SH-SY5Y (cell line): ENCODE results near the gene CEP170B.

Experiments used
- GATA2 ChIP-seq: IDR thresholded peaks from 2 replicates; pipeline ENCODE4 v1.6.1; 2011; ENCODE audit warnings: mild to moderate bottlenecking, low read depth, low read length
- GATA3 ChIP-seq: IDR thresholded peaks from 2 replicates; pipeline ENCODE4 v1.6.1; 2011; ENCODE audit warnings: low read depth, mild to moderate bottlenecking, low read length, moderate library complexity

DNA sequence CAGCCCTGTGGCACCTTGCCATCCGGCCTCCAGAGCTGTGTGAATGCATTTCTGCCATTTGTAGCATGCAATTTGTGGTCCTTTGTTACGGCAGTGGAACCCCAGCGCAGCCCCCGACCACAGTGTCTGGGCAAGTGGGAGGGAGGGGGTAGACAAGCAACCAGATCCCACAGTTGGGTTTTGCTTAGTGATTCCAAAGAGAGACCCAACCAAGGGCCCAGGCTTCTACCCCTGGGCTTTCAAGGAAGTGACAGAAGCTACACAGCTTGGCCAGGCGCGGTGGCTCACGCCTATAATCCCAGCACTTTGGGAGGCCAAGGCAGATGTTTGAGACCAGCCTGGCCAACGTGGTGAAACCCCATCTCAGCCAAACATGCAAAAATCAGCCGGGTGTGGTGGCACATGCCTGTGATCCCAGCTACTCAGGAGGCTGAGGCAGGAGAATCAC, 46.3 kb upstream of the CEP170B start:
- TF ChIP-seq GATA3 (no peak), GATA2 (no peak)
